ENCODE results near the gene CYTH3. TPM values are rescaled to one million over a fixed set of nuclear protein-coding genes. Genes with fewer than 3 reads are reported as not detected.

The CYTH3 gene
- total and polyA plus RNA-seq, 2 experiments from 2014 or later = 11.9 to 15.7 TPM

- peaks cover 3% of the 10 kb centered on the region for H3K36me3 ChIP-seq (replicated peaks; ENCODE audit: insufficient read depth, low read depth)
- H3K9me3 ChIP-seq (ENCODE audit: low read depth) = no peaks in the 10 kb centered on the region
- TF ChIP-seq CTCF (IDR thresholded peaks at IDR 0.05; ENCODE audit: poor library complexity) (no peak), EZH2 (IDR thresholded peaks at IDR 0.05; ENCODE audit: borderline replicate concordance) (no peak), EZH2phosphoT487 (IDR thresholded peaks at IDR 0.05; ENCODE audit: low read depth, severe bottlenecking, unreplicated experiment) (no peak)
- H2AFZ ChIP-seq = no peak overlapping the region
- H3K9me2 ChIP-seq (replicated peaks; ENCODE audit: insufficient read depth) = no peaks in the 10 kb centered on the region
- H3K27me3 ChIP-seq = no peaks in the 10 kb centered on the region
- no peaks in the 10 kb centered on the region for H3K79me2 ChIP-seq
- 97% methylated on average over 11 of the region's 11 CpGs for WGBS (ENCODE audit: low lambda C conversion rate, missing lambda C conversion rate)
- no peaks in the 10 kb centered on the region for H4K20me1 ChIP-seq (ENCODE audit: insufficient read depth, poor library complexity, severe bottlenecking)
- DNase-seq (ENCODE audit: low spot score) = no peak
- H3K27ac ChIP-seq = no peak overlapping the region
- no peak overlapping the region for H3K4me2 ChIP-seq
- no peaks in the 10 kb centered on the region for H3K4me1 ChIP-seq (ENCODE audit: insufficient read depth)
- H3K4me3 ChIP-seq = no peak overlapping the region
Measured at GRCh38 chr7:6156734-6157133, 115.7 kb downstream of the CYTH3 start.

- Histone ChIP-seq H3K27ac (no peak overlapping the region), H3K4me2 (no peak overlapping the region), H4K20me1 (ENCODE audit: insufficient read depth, poor library complexity, severe bottlenecking) (no peaks in the 10 kb centered on the region), H3K9me3 (ENCODE audit: low read depth) (no peaks in the 10 kb centered on the region), H3K79me2 (no peaks in the 10 kb centered on the region), H3K4me1 (ENCODE audit: insufficient read depth) (no peaks in the 10 kb centered on the region), H3K27me3 (no peaks in the 10 kb centered on the region), H3K4me3 (no peak overlapping the region), H2AFZ (no peak overlapping the region), H3K36me3 (replicated peaks; ENCODE audit: insufficient read depth, low read depth) (peaks cover 3% of the 10 kb centered on the region), H3K9me2 (replicated peaks; ENCODE audit: insufficient read depth) (no peaks in the 10 kb centered on the region)
- TF ChIP-seq EZH2phosphoT487 (IDR thresholded peaks at IDR 0.05; ENCODE audit: low read depth, severe bottlenecking, unreplicated experiment) = no peak
- no peak for TF ChIP-seq EZH2 (IDR thresholded peaks at IDR 0.05; ENCODE audit: borderline replicate concordance)
- TF ChIP-seq CTCF (IDR thresholded peaks at IDR 0.05; ENCODE audit: poor library complexity) = no peak
- WGBS (ENCODE audit: low lambda C conversion rate, missing lambda C conversion rate) = 97% methylated on average over 11 of the region's 11 CpGs
- DNase-seq (ENCODE audit: low spot score) = no peak
Measured at GRCh38 chr7:6155596-6155995, 116.8 kb downstream of the CYTH3 start.

- no peaks in the 10 kb centered on the region for H3K79me2 ChIP-seq
- H3K4me1 ChIP-seq (ENCODE audit: insufficient read depth) = no peaks in the 10 kb centered on the region
- no peaks in the 10 kb centered on the region for H3K27me3 ChIP-seq
- H2AFZ ChIP-seq = no peak overlapping the region
- no peak overlapping the region for H3K27ac ChIP-seq
- TF ChIP-seq CTCF (IDR thresholded peaks at IDR 0.05; ENCODE audit: poor library complexity) = no peak
- no peak for TF ChIP-seq EZH2 (IDR thresholded peaks at IDR 0.05; ENCODE audit: borderline replicate concordance)
- no peak for TF ChIP-seq EZH2phosphoT487 (IDR thresholded peaks at IDR 0.05; ENCODE audit: low read depth, severe bottlenecking, unreplicated experiment)
- WGBS (ENCODE audit: low lambda C conversion rate, missing lambda C conversion rate) = 97% methylated on average over 42 of the region's 64 CpGs
- H3K36me3 ChIP-seq (replicated peaks; ENCODE audit: insufficient read depth, low read depth) = peaks cover 3% of the 10 kb centered on the region
- H3K9me2 ChIP-seq (replicated peaks; ENCODE audit: insufficient read depth) = no peaks in the 10 kb centered on the region
- no peak for DNase-seq (ENCODE audit: low spot score)
- H3K9me3 ChIP-seq (ENCODE audit: low read depth) = no peaks in the 10 kb centered on the region
- H4K20me1 ChIP-seq (ENCODE audit: insufficient read depth, poor library complexity, severe bottlenecking) = no peaks in the 10 kb centered on the region
- H3K4me2 ChIP-seq = no peak overlapping the region
- no peak overlapping the region for H3K4me3 ChIP-seq
Measured at GRCh38 chr7:6154542-6155404, 117.7 kb downstream of the CYTH3 start.

Data from hepatocyte (in vitro differentiated cells).